ENCODE data around the gene POLD3. TPM values are rescaled to one million over a fixed set of nuclear protein-coding genes. Genes with fewer than 3 reads are reported as not detected.

Gene POLD3
- total RNA-seq, 2 experiments from 2014 or later = 46.6 to 50.0 TPM

DNA sequence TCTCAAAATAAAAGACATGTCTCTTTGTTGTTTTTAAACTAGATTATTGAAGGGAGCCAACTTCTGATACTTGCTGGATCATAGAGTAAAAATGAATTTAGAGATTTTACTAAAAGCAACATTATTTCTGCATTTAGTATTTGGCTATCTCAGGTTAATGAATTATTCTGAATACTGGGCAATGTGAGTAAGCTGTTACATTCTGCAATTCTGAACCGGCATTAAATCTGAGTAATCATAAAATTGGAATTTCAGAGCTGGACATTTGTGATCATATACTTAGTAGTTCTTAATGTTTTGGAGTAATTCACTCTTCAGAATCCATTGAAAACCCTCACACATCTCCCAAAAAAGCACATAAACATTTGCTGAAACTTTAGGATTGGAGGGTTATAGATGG, 11.5 kb downstream of the POLD3 start:
- no peak overlapping the region for H3K27ac Mint-ChIP-seq
- H3K4me3 Mint-ChIP-seq = no peak overlapping the region
- no peak for ATAC-seq (ENCODE audit: low read depth)
- no peaks in the 10 kb centered on the region for H3K4me1 Mint-ChIP-seq
- H3K36me3 Mint-ChIP-seq = peaks cover 17% of the 10 kb centered on the region
- POLR2A ChIA-PET = no interaction called here
- no peak for DNase-seq
- no peaks in the 10 kb centered on the region for H3K9me3 Mint-ChIP-seq
- H3K27me3 Mint-ChIP-seq = no peaks in the 10 kb centered on the region

- Mint-ChIP-seq H3K36me3 (peaks cover 16% of the 10 kb centered on the region), H3K27me3 (no peaks in the 10 kb centered on the region), H3K4me3 (no peak overlapping the region), H3K9me3 (no peaks in the 10 kb centered on the region), H3K4me1 (no peaks in the 10 kb centered on the region), H3K27ac (no peak overlapping the region)
- POLR2A ChIA-PET = no interaction called here
- ATAC-seq (ENCODE audit: low read depth) (no peak), DNase-seq (no peak)
Measured at GRCh38 chr11:74604311-74604710, 11.9 kb downstream of the POLD3 start.

- Mint-ChIP-seq H3K36me3 (peaks cover 19% of the 10 kb centered on the region), H3K27me3 (no peaks in the 10 kb centered on the region), H3K4me3 (no peak overlapping the region), H3K4me1 (peaks cover 2% of the 10 kb centered on the region), H3K27ac (no peak overlapping the region), H3K9me3 (no peaks in the 10 kb centered on the region)
- no peak for DNase-seq
- ATAC-seq (ENCODE audit: low read depth) = no peak
- POLR2A ChIA-PET = interaction anchor here (2.0 kb wide), 1 partner anchor 13 kb away, joined by 7 read pairs; the partner anchor contains the start of gene POLD3
Measured at GRCh38 chr11:74605403-74605802, 13.0 kb downstream of the POLD3 start.

DNA sequence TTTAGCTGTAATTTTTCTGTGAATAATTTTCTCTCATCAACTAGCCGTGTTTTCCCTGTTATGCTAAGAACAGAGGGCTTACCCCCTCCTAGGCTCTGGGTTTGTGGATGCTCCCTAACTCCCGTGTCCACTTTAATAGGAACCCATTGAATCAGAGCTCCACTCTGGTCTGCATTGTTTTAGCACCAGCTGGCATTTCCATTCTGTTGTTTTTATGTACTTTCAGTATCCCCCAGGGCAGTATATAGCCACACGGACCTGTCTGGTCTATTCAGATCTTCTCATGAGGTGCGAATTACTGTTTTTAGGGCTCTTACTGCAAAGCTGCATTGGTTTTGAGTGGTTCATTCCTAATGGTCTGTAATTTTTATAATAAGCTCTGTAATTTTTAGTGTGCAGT, 16.0 kb downstream of the POLD3 start:
- Mint-ChIP-seq H3K27ac (no peak overlapping the region), H3K4me3 (no peak overlapping the region), H3K4me1 (peaks cover 2% of the 10 kb centered on the region), H3K9me3 (no peaks in the 10 kb centered on the region), H3K36me3 (peaks cover 22% of the 10 kb centered on the region), H3K27me3 (no peaks in the 10 kb centered on the region)
- POLR2A ChIA-PET = no interaction called here
- DNase-seq = no peak
- no peak for ATAC-seq (ENCODE audit: low read depth)

- H3K4me3 Mint-ChIP-seq = no peak overlapping the region
- peaks cover 15% of the 10 kb centered on the region for H3K36me3 Mint-ChIP-seq
- no peak for ATAC-seq (ENCODE audit: low read depth)
- H3K4me1 Mint-ChIP-seq = peaks cover 2% of the 10 kb centered on the region
- H3K27ac Mint-ChIP-seq = no peak overlapping the region
- no peak for DNase-seq
- no peaks in the 10 kb centered on the region for H3K27me3 Mint-ChIP-seq
- POLR2A ChIA-PET = no interaction called here
- no peaks in the 10 kb centered on the region for H3K9me3 Mint-ChIP-seq
Measured at GRCh38 chr11:74611369-74611861, 19.0 kb downstream of the POLD3 start.

DNA sequence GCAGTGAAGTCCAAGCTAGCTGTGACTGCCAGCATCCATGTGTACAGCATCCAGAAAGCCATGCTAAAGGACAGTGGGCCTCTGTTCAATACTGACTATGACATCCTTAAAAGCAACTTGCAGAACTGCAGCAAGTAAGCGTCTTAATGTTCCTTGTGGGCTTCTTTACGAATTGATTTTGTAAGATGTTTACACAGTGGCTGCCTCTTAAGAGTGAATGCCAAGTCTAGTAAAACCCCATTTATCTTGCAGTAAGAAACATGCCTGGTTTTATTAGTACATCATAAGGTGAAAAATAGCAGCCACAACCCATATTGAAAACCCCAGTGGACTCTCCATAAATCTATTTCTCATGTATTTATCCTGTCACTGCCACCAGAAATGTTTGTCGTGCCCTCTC, 20.5 kb downstream of the POLD3 start:
- no peak overlapping the region for H3K4me3 Mint-ChIP-seq
- H3K4me1 Mint-ChIP-seq = peaks cover 2% of the 10 kb centered on the region
- H3K27me3 Mint-ChIP-seq = no peaks in the 10 kb centered on the region
- H3K36me3 Mint-ChIP-seq = peaks cover 17% of the 10 kb centered on the region
- no peak overlapping the region for H3K27ac Mint-ChIP-seq
- DNase-seq (no peak), ATAC-seq (ENCODE audit: low read depth) (no peak)
- POLR2A ChIA-PET = no interaction called here
- no peaks in the 10 kb centered on the region for H3K9me3 Mint-ChIP-seq

- Mint-ChIP-seq H3K4me3 (no peak overlapping the region), H3K27ac (no peak overlapping the region), H3K27me3 (no peaks in the 10 kb centered on the region), H3K4me1 (no peaks in the 10 kb centered on the region), H3K9me3 (no peaks in the 10 kb centered on the region), H3K36me3 (peaks cover 24% of the 10 kb centered on the region)
- no peak for DNase-seq
- POLR2A ChIA-PET = no interaction called here
- no peak for ATAC-seq (ENCODE audit: low read depth)
Measured at GRCh38 chr11:74615311-74615710, 22.9 kb downstream of the POLD3 start.

DNA sequence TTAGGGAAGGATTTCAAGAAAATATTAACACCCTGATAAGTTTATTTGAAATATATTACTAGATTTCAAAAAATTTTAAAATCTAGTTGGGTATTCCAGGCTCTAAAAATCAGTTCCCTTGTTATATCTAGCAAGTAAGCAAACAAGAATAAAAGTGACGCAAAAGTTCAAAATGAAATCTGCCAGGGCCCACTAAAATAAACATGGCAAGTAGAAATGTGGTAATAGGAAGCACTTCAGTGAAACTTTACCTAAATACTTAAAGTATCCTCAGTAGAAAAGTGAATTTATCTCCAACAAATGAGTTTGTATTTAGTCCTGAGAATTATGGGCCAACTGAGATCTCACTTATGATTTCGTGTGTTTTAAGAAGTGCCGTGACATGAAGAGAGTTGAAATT, 23.6 kb downstream of the POLD3 start:
- H3K4me1 Mint-ChIP-seq = no peaks in the 10 kb centered on the region
- H3K27me3 Mint-ChIP-seq = no peaks in the 10 kb centered on the region
- ATAC-seq (ENCODE audit: low read depth) (no peak), DNase-seq (no peak)
- POLR2A ChIA-PET = no interaction called here
- no peak overlapping the region for H3K27ac Mint-ChIP-seq
- H3K36me3 Mint-ChIP-seq = peaks cover 28% of the 10 kb centered on the region
- no peak overlapping the region for H3K4me3 Mint-ChIP-seq
- no peaks in the 10 kb centered on the region for H3K9me3 Mint-ChIP-seq

GRCh38 chr11:74620531-74620930, 28.1 kb downstream of the POLD3 start:
- Mint-ChIP-seq H3K27ac (no peak overlapping the region), H3K9me3 (peaks cover 1% of the 10 kb centered on the region), H3K27me3 (no peaks in the 10 kb centered on the region), H3K4me3 (no peak overlapping the region), H3K36me3 (peaks cover 44% of the 10 kb centered on the region), H3K4me1 (no peaks in the 10 kb centered on the region)
- DNase-seq (no peak), ATAC-seq (ENCODE audit: low read depth) (no peak)
- POLR2A ChIA-PET = interaction anchor here (1.4 kb wide), 1 partner anchor 27 kb away, joined by 3 read pairs; no protein-coding TSS in a partner anchor

- H3K4me1 Mint-ChIP-seq = peaks cover 2% of the 10 kb centered on the region
- POLR2A ChIA-PET = no interaction called here
Measured at GRCh38 chr11:74626130-74626529, 33.7 kb downstream of the POLD3 start.

GRCh38 chr11:74626604-74627003, 34.2 kb downstream of the POLD3 start:
- ATAC-seq (ENCODE audit: low read depth) (no peak), DNase-seq (no peak)
- Mint-ChIP-seq H3K36me3 (peaks cover 44% of the 10 kb centered on the region), H3K9me3 (no peaks in the 10 kb centered on the region), H3K4me3 (no peak overlapping the region), H3K27me3 (no peaks in the 10 kb centered on the region), H3K4me1 (peaks cover 2% of the 10 kb centered on the region), H3K27ac (no peak overlapping the region)
- POLR2A ChIA-PET = no interaction called here

More at GRCh38 chr11:74626130-74626529, 33.7 kb downstream of the POLD3 start:
- Mint-ChIP-seq H3K36me3 (peaks cover 46% of the 10 kb centered on the region), H3K27ac (no peak overlapping the region), H3K4me3 (no peak overlapping the region), H3K27me3 (no peaks in the 10 kb centered on the region), H3K9me3 (peaks cover 1% of the 10 kb centered on the region)
- DNase-seq (no peak), ATAC-seq (ENCODE audit: low read depth) (no peak)

DNA sequence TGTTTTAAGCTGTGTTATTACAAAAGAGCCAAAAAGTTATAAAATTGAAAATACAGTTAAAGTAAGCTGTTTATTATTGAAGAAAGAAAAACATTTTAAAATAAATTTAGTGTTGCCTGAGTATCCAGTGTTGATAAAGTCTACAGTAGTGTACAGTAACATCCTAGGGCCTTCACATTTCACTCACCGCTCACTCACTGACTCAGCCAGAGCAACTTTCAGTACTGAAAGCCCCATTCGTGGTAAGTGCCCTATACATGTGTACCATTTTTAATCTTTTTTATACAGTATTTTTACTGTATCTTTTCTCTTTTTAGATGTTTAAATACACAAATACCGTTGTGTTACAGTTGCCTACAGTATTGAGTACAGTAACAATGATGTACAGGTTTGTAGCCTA, 35.0 kb downstream of the POLD3 start:
- Mint-ChIP-seq H3K27me3 (no peaks in the 10 kb centered on the region), H3K9me3 (no peaks in the 10 kb centered on the region), H3K27ac (no peak overlapping the region), H3K36me3 (peaks cover 43% of the 10 kb centered on the region), H3K4me1 (peaks cover 2% of the 10 kb centered on the region), H3K4me3 (no peak overlapping the region)
- POLR2A ChIA-PET = no interaction called here
- ATAC-seq (ENCODE audit: low read depth) (no peak), DNase-seq (no peak)

GRCh38 chr11:74630043-74630442, 37.7 kb downstream of the POLD3 start:
- Mint-ChIP-seq H3K36me3 (peaks cover 52% of the 10 kb centered on the region), H3K27me3 (no peaks in the 10 kb centered on the region), H3K27ac (no peak overlapping the region), H3K4me1 (peaks cover 2% of the 10 kb centered on the region), H3K9me3 (no peaks in the 10 kb centered on the region), H3K4me3 (no peak overlapping the region)
- ATAC-seq (ENCODE audit: low read depth) (no peak), DNase-seq (no peak)
- POLR2A ChIA-PET = no interaction called here

- DNase-seq (no peak), ATAC-seq (ENCODE audit: low read depth) (no peak)
- Mint-ChIP-seq H3K4me3 (no peak overlapping the region), H3K27ac (no peak overlapping the region), H3K9me3 (no peaks in the 10 kb centered on the region), H3K27me3 (no peaks in the 10 kb centered on the region), H3K36me3 (peaks cover 64% of the 10 kb centered on the region), H3K4me1 (peaks cover 11% of the 10 kb centered on the region)
- POLR2A ChIA-PET = no interaction called here
Measured at GRCh38 chr11:74633406-74634393, 41.3 kb downstream of the POLD3 start.
